HEK293 (cell line): ENCODE data around the gene PRSS12.

Source experiments
- CTCF ChIP-seq: fragments of 450-650 bp; formaldehyde crosslinking; IDR thresholded peaks from 2 replicates; pipeline ENCODE4 v1.5.1; 2016; ENCODE audit warnings: missing biosample characterization, missing genetic modification characterization
- SP2 ChIP-seq: fragments of 450-650 bp; formaldehyde crosslinking; IDR thresholded peaks from 2 replicates; pipeline ENCODE4 v1.5.1; 2016; ENCODE audit warnings: missing biosample characterization, missing genetic modification characterization
- ZNF280D ChIP-seq: fragments of 450-650 bp; formaldehyde crosslinking; IDR thresholded peaks from 2 replicates; pipeline ENCODE4 v1.5.1; 2016; ENCODE audit warnings: missing biosample characterization, missing genetic modification characterization
- ZNF707 ChIP-seq: fragments of 450-650 bp; formaldehyde crosslinking; IDR thresholded peaks from 2 replicates; pipeline ENCODE4 v1.5.1; 2016; ENCODE audit warnings: missing biosample characterization, missing genetic modification characterization
- TF ChIP-seq, protein P1 (sequence below): fragments of 450-650 bp; IDR thresholded peaks from 2 replicates; pipeline ENCODE4 v1.5.1; 2018; ENCODE audit warnings: missing biosample characterization, missing genetic modification characterization

- no peak for TF ChIP-seq ZNF280D (tag by site-specific recombination)
- no peak for TF ChIP-seq CTCF
- TF ChIP-seq, protein P1, sequence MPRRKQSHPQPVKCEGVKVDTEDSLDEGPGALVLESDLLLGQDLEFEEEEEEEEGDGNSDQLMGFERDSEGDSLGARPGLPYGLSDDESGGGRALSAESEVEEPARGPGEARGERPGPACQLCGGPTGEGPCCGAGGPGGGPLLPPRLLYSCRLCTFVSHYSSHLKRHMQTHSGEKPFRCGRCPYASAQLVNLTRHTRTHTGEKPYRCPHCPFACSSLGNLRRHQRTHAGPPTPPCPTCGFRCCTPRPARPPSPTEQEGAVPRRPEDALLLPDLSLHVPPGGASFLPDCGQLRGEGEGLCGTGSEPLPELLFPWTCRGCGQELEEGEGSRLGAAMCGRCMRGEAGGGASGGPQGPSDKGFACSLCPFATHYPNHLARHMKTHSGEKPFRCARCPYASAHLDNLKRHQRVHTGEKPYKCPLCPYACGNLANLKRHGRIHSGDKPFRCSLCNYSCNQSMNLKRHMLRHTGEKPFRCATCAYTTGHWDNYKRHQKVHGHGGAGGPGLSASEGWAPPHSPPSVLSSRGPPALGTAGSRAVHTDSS (tag by site-specific recombination), result no peak
- TF ChIP-seq SP2 (tag by site-specific recombination), result no peak
- no peak for TF ChIP-seq ZNF707 (tag by site-specific recombination)
Observed at GRCh38 chr4:118395057-118395644, 42.3 kb upstream of the PRSS12 start.
